Peyer's patch (tissue), 4 donors: Measurements from ENCODE around the gene NPPB.

Experiments used
- POLR2A ChIP-seq, 2 donors: fragments of 450-650 bp; IDR thresholded peaks; one replicate each; pipeline ENCODE4 v1.5.1; 2017; ENCODE audit warnings: antibody characterized with exemption in 2 of 2, mild to moderate bottlenecking in 2 of 2, moderate library complexity in 2 of 2
- TF ChIP-seq, protein P1 (sequence below), 6 experiments: fragments of 450-650 bp in 4 of 6; fragments of 200-600 bp in 2 of 6; sonication (generic) in 1 of 6; IDR thresholded peaks; one replicate each; pipeline ENCODE4 v1.5.1; 2017 to 2019; ENCODE audit warnings: antibody characterized with exemption in 6 of 6, mild to moderate bottlenecking in 3 of 6, moderate library complexity in 1 of 6

DNA sequence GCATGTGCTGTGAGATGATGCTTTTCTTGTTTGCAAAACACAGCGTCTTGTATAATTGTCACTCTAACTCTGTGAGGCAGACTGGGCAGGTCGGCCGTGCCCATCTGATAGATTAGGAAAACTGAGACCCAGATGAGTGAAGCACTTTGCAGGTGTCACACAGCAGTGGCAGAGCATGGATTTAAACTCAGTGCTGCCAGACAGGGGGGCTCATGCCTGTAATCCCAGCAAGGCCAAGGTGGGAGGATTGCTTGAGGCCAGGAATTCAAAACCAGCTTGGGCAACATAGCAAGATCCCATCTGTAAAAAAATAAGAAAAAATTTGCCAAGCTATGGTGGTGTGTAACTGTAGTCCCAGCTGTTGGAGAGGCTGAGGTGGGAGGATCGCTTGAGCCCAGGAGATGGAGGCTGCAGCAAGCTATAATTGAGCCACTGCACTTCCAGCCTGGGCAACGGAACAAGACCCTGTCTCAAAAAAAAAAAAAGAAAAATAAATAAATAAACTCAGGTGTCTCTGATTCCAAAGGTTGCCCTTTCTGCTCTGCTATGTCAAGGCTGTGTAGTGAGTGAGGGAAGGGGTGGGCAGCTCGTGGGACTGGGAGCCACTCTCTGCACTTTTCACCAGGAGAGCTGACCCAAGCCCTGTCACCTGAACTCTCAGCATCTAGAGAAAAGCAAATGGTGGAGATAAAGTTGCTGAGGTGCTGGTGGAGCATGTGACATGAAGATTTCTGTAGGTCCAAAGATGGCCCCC, 32.9 kb upstream of the NPPB start:
- TF ChIP-seq, protein P1, sequence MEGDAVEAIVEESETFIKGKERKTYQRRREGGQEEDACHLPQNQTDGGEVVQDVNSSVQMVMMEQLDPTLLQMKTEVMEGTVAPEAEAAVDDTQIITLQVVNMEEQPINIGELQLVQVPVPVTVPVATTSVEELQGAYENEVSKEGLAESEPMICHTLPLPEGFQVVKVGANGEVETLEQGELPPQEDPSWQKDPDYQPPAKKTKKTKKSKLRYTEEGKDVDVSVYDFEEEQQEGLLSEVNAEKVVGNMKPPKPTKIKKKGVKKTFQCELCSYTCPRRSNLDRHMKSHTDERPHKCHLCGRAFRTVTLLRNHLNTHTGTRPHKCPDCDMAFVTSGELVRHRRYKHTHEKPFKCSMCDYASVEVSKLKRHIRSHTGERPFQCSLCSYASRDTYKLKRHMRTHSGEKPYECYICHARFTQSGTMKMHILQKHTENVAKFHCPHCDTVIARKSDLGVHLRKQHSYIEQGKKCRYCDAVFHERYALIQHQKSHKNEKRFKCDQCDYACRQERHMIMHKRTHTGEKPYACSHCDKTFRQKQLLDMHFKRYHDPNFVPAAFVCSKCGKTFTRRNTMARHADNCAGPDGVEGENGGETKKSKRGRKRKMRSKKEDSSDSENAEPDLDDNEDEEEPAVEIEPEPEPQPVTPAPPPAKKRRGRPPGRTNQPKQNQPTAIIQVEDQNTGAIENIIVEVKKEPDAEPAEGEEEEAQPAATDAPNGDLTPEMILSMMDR (IDR thresholded peaks at IDR 0.05), result no peak
- no peak for TF ChIP-seq POLR2A (IDR thresholded peaks at IDR 0.05)
